Neuronal stem cell (in vitro differentiated cells): Measurements from ENCODE around the gene LOXL3.
"Not testable (repeated sequence)": the region's sequence is repeated elsewhere in the genome, so short reads cannot be mapped to it uniquely, and the experiment has no call there.

Source experiments
- DNase-seq: peaks from one replicate; pipeline ENCODE4 v3.0.0-alpha.2; 2013; ENCODE audit warnings: low spot score
- H2AFZ ChIP-seq: one replicate; pipeline ENCODE4 v1.6.1; 2013; ENCODE audit warnings: mild to moderate bottlenecking, low read length, inconsistent platforms
- H2AK5ac ChIP-seq: 2 replicates; pipeline ENCODE4 v1.6.1; 2013; ENCODE audit warnings: low read depth, mild to moderate bottlenecking, inconsistent platforms, low read length, moderate library complexity, mixed read lengths
- H2BK120ac ChIP-seq: 2 replicates; pipeline ENCODE4 v1.6.1; 2013; ENCODE audit warnings: low read depth, mild to moderate bottlenecking, inconsistent platforms, low read length, moderate library complexity, mixed read lengths
- H2BK12ac ChIP-seq: one replicate; pipeline ENCODE4 v1.6.1; 2013; ENCODE audit warnings: low read length, inconsistent platforms
- H2BK15ac ChIP-seq: 2 replicates; pipeline ENCODE4 v1.6.1; 2013; ENCODE audit warnings: mild to moderate bottlenecking, low read length, inconsistent platforms, mixed read lengths
- H2BK5ac ChIP-seq: one replicate; pipeline ENCODE4 v1.6.1; 2013; ENCODE audit warnings: inconsistent platforms, mild to moderate bottlenecking, low read length, moderate library complexity
- H3K14ac ChIP-seq: one replicate; pipeline ENCODE4 v1.6.1; 2013; ENCODE audit warnings: low read length, inconsistent platforms
- H3K18ac ChIP-seq: 2 replicates; pipeline ENCODE4 v1.6.1; 2013; ENCODE audit warnings: low read length, inconsistent platforms
- H3K23ac ChIP-seq: 2 replicates; pipeline ENCODE4 v1.6.1; 2013; ENCODE audit warnings: low read depth, mild to moderate bottlenecking, mixed read lengths, low read length, inconsistent platforms; ENCODE audit not compliant: poor library complexity
- H3K27ac ChIP-seq: replicated peaks from 3 replicates; pipeline ENCODE4 v1.5.1; 2013; ENCODE audit warnings: low read length, inconsistent platforms
- H3K27me3 ChIP-seq, 3 experiments: 2 replicates each; pipeline ENCODE4 v1.6.1; 2013; ENCODE audit warnings: low read length in 3 of 3, mild to moderate bottlenecking in 2 of 3, inconsistent platforms in 1 of 3, low read depth in 1 of 3, mixed read lengths in 1 of 3, moderate library complexity in 1 of 3; ENCODE audit not compliant: control insufficient read depth in 3 of 3, insufficient read depth in 3 of 3
- H3K36me3 ChIP-seq, 2 donors: replicated peaks in 1 of 2; 2 replicates each; pipeline ENCODE4 v1.6.1; 2013; ENCODE audit warnings: low read length in 2 of 2; ENCODE audit not compliant: control insufficient read depth in 2 of 2, insufficient read depth in 2 of 2
- H3K4ac ChIP-seq: 2 replicates; pipeline ENCODE4 v1.6.1; 2013; ENCODE audit warnings: inconsistent platforms, mild to moderate bottlenecking, low read length, moderate library complexity
- H3K4me1 ChIP-seq, 2 donors: 1 replicate in 1 of 2; 2 replicates in 1 of 2; pipeline ENCODE4 v1.6.1; 2013; ENCODE audit warnings: low read length in 2 of 2, low read depth in 1 of 2; ENCODE audit not compliant: control insufficient read depth in 2 of 2, insufficient read depth in 1 of 2
- H3K4me2 ChIP-seq: one replicate; pipeline ENCODE4 v1.6.1; 2013; ENCODE audit warnings: mild to moderate bottlenecking, low read length, inconsistent platforms; ENCODE audit not compliant: insufficient read depth, poor library complexity, severe bottlenecking
- H3K4me3 ChIP-seq, 2 donors: 2 replicates each; pipeline ENCODE4 v1.5.1; 2013; ENCODE audit warnings: low read length in 2 of 2, mild to moderate bottlenecking in 2 of 2, inconsistent platforms in 1 of 2, moderate library complexity in 1 of 2
- H3K79me1 ChIP-seq: one replicate; pipeline ENCODE4 v1.6.1; 2013; ENCODE audit warnings: low read depth, mild to moderate bottlenecking, inconsistent platforms, low read length, moderate library complexity
- H3K9ac ChIP-seq: one replicate; pipeline ENCODE4 v1.6.1; 2013; ENCODE audit warnings: mild to moderate bottlenecking, low read depth, low read length, inconsistent platforms; ENCODE audit not compliant: poor library complexity
- H3K9me3 ChIP-seq, 2 donors: replicated peaks in 1 of 2; 2 replicates each; pipeline versions ENCODE3 to v1.6.1; 2013; ENCODE audit warnings: low read length in 2 of 2, mild to moderate bottlenecking in 2 of 2, inconsistent platforms in 1 of 2, low read depth in 1 of 2, mixed read lengths in 1 of 2, moderate library complexity in 1 of 2; ENCODE audit not compliant: control insufficient read depth in 2 of 2, insufficient read depth in 1 of 2
- H4K8ac ChIP-seq: one replicate; pipeline ENCODE4 v1.6.1; 2013; ENCODE audit warnings: low read depth, mild to moderate bottlenecking, inconsistent platforms, low read length, moderate library complexity
- H4K91ac ChIP-seq: one replicate; pipeline ENCODE4 v1.6.1; 2013; ENCODE audit warnings: low read length, low read depth, mild to moderate bottlenecking, inconsistent platforms; ENCODE audit not compliant: poor library complexity
- WGBS, 2 donors: extraction: QIAGEN DNeasy Blood & Tissue Kit; methylation state at CpG; one replicate each; pipeline ENCODE4 v1.1.7; 2013; ENCODE audit warnings: missing lambda C conversion rate in 2 of 2, mixed read lengths in 1 of 2; ENCODE audit not compliant: insufficient read length in 2 of 2, insufficient replicate concordance in 1 of 2; ENCODE audit errors: extremely low coverage in 2 of 2; 5-methylcytosine and 5-hydroxymethylcytosine counted together

The LOXL3 gene

GRCh38 chr2:74489906-74490305 lies 63.8 kb downstream of the LOXL3 start:
- no peak overlapping the region for H3K23ac ChIP-seq
- H3K9me3 ChIP-seq = no peaks in the 10 kb centered on the region
- H2BK120ac ChIP-seq = no peak overlapping the region
- no peak overlapping the region for H3K4ac ChIP-seq
- no CpG with 5 or more reads among the region's 9 CpGs for WGBS, 2 donors
- no peak overlapping the region for H2AK5ac ChIP-seq
- H3K9ac ChIP-seq = no peak overlapping the region
- H3K4me2 ChIP-seq = no peak overlapping the region
- H3K14ac ChIP-seq = no peak overlapping the region
- no peak overlapping the region for H4K91ac ChIP-seq
- no peak overlapping the region for H2BK12ac ChIP-seq
- H2BK15ac ChIP-seq = no peak overlapping the region
- H3K79me1 ChIP-seq = no peaks in the 10 kb centered on the region
- no peak overlapping the region for H3K4me3 ChIP-seq
- no peak overlapping the region for H2BK5ac ChIP-seq
- H4K8ac ChIP-seq = no peak overlapping the region
- no peak overlapping the region for H3K18ac ChIP-seq
- DNase-seq = no peak
- no peak overlapping the region for H2AFZ ChIP-seq
- H3K27ac ChIP-seq = no peak overlapping the region
- no peaks in the 10 kb centered on the region for H3K4me1 ChIP-seq
- H3K27me3 ChIP-seq = no peaks in the 10 kb centered on the region
- peaks cover 32 to 57% of the 10 kb centered on the region in 2 donors for H3K36me3 ChIP-seq

GRCh38 chr2:74488643-74489481 lies 64.9 kb downstream of the LOXL3 start:
- H3K4me1 ChIP-seq = no peaks in the 10 kb centered on the region
- H2BK15ac ChIP-seq = no peak overlapping the region
- H3K9ac ChIP-seq = no peak overlapping the region
- H3K18ac ChIP-seq = no peak overlapping the region
- H2BK12ac ChIP-seq = no peak overlapping the region
- H4K8ac ChIP-seq = no peak overlapping the region
- no peak overlapping the region for H2BK120ac ChIP-seq
- H3K36me3 ChIP-seq = peaks cover 30 to 50% of the 10 kb centered on the region in 2 donors
- no CpG with 5 or more reads among the region's 9 CpGs for WGBS, 2 donors
- H3K27me3 ChIP-seq = no peaks in the 10 kb centered on the region
- H3K23ac ChIP-seq = no peak overlapping the region
- H3K4me2 ChIP-seq = no peak overlapping the region
- no peak overlapping the region for H3K14ac ChIP-seq
- H2AFZ ChIP-seq = no peak overlapping the region
- no peaks in the 10 kb centered on the region for H3K79me1 ChIP-seq
- H3K4me3 ChIP-seq = no peak overlapping the region
- H4K91ac ChIP-seq = no peak overlapping the region
- DNase-seq = no peak
- no peak overlapping the region for H3K4ac ChIP-seq
- no peak overlapping the region for H3K27ac ChIP-seq
- no peak overlapping the region for H2AK5ac ChIP-seq
- no peak overlapping the region for H2BK5ac ChIP-seq
- no peaks in the 10 kb centered on the region for H3K9me3 ChIP-seq

- H2BK120ac ChIP-seq = no peak overlapping the region
- H4K91ac ChIP-seq = no peak overlapping the region
- no peaks in the 10 kb centered on the region for H3K27me3 ChIP-seq
- no peak overlapping the region for H3K23ac ChIP-seq
- H3K14ac ChIP-seq = no peak overlapping the region
- H2BK12ac ChIP-seq = no peak overlapping the region
- H2BK5ac ChIP-seq = no peak overlapping the region
- no peak overlapping the region for H2BK15ac ChIP-seq
- H2AFZ ChIP-seq = no peak overlapping the region
- no CpG with 5 or more reads among the region's 2 CpGs for WGBS, 2 donors
- H3K4ac ChIP-seq = no peak overlapping the region
- H3K9ac ChIP-seq = no peak overlapping the region
- H3K27ac ChIP-seq = no peak overlapping the region
- H3K4me1 ChIP-seq = peaks cover 7 to 10% of the 10 kb centered on the region in 2 donors
- H3K36me3 ChIP-seq = peaks cover 11 to 26% of the 10 kb centered on the region in 2 donors
- H3K79me1 ChIP-seq = peaks cover 12% of the 10 kb centered on the region
- H2AK5ac ChIP-seq = no peak overlapping the region
- no peak for DNase-seq
- no peak overlapping the region for H4K8ac ChIP-seq
- H3K18ac ChIP-seq = no peak overlapping the region
- H3K9me3 ChIP-seq = no peaks in the 10 kb centered on the region
- H3K4me2 ChIP-seq = no peak overlapping the region
- H3K4me3 ChIP-seq = no peak overlapping the region
Observed at GRCh38 chr2:74486141-74486540, 67.6 kb downstream of the LOXL3 start.

GRCh38 chr2:74483675-74484164 lies 70.0 kb downstream of the LOXL3 start:
- peak overlapping the region; percentile 88 for H2BK5ac ChIP-seq
- H3K23ac ChIP-seq = not testable (repeated sequence)

More at GRCh38 chr2:74483675-74484164, 70.0 kb downstream of the LOXL3 start:
- H3K27me3 ChIP-seq, H3K4ac ChIP-seq, H3K9me3 ChIP-seq, H2AK5ac ChIP-seq, H4K8ac ChIP-seq, H4K91ac ChIP-seq, H2BK12ac ChIP-seq, H2BK120ac ChIP-seq, H3K18ac ChIP-seq, DNase-seq, H2BK15ac ChIP-seq, H3K14ac ChIP-seq: not testable (repeated sequence)
- Histone ChIP-seq H3K79me1 (peaks cover 12% of the 10 kb centered on the region), H3K4me3 (peak overlapping the region; percentile 81 to 85), H3K9ac (peak overlapping the region; percentile 72), H3K4me2 (peak overlapping the region; percentile 72), H2AFZ (peak overlapping the region; percentile 93), H3K4me1 (peaks cover 9 to 14% of the 10 kb centered on the region in 2 donors), H3K36me3 (peaks cover 7 to 35% of the 10 kb centered on the region in 2 donors), H3K27ac (peak overlapping the region; percentile 50)
- WGBS, 2 donors = no CpG with 5 or more reads among the region's 19 CpGs
